HUDEP-2 (cell line): ENCODE data around the gene BZW2.

ENCODE experiments used
- DNase-seq, 76 experiments: peaks; one replicate each; lab custom pipeline; 2025; ENCODE audit not compliant: unreplicated experiment in 76 of 76; lab: John Stamatoyannopoulos, UW

BZW2 gene

DNA sequence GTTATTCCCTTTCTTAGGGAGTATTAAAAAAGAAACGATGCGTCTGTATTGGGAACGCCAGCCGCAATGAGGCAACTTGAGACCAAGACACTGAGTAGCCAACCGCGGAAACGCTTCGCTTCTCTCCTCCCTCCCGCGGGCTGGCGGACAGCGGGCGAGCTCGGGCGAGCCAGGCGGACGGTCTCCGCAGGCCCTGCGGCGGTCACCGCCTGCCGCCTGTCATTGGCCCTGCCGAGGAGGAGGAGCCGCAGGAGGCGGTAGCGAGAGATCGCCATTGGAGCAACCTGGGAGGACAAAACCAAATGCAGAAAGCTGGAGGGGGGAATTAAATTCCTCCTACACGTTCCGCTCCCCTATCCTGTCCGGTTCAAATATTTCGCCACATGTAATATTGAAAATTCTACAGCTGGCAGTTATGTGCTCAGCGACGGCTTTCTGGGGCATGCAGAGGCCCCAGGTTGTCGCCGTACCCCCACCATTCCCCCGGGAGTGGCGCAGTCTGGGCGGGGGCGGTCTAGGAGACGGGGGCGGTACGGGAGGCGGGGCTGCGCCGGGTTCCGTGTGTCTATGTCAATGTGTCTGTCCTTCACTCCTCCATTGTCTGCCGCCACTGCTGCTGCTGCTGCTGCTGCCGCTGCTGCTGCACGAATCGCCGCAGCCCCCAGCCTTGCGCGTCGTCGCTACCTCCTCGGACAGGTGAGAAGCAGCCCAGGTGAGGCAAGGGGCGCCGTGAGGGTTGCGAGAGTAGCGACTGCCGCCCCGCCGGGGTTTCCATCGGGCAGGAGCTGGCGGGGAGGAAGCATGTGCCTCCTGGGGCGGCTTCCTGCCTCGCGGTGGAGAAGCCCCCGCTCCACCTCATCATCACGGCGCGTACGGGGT is at the start of gene BZW2, which contains the start of gene ANKMY2:
Gene BZW2 (plus strand): TSS at position 589 of the 879 bp plus-strand sequence. CDS start 19,263 bp downstream, outside the sequence.
Gene ANKMY2 (minus strand): TSS at position 162 of the 879 bp plus-strand sequence. CDS start 181 bp downstream, outside the sequence.
- peak; percentile 23 to 97 (median 91) for DNase-seq

DNA sequence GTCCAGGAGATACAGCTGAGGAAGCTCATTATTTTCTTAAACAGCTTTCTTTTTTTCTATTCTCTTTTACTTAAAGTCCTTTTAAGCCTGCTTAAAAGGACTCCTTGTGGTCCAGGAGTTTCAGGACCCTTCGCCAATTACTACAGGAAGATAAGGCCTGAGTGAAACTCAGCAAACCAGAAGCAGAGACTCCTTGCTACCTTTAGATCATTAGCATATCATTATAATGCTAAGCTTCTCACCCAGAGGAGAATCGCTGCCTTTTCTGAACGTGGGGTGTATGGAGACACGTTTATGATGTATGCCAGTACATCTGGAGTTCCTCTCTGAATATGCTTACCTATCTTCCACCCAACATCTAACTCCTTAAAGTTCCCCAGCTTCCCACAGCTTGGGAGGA is 48.0 kb upstream of the BZW2 start:
- no peak for DNase-seq

GRCh38 chr7:16599860-16600259 is 46.1 kb upstream of the BZW2 start:
- DNase-seq = no peak

GRCh38 chr7:16603633-16604032 is 42.3 kb upstream of the BZW2 start:
- no peak for DNase-seq

GRCh38 chr7:16604054-16604453 is 41.9 kb upstream of the BZW2 start:
- peak in 5 of 76 experiments; percentile 3 to 15 (median 9) for DNase-seq

- DNase-seq = no peak
Measured at GRCh38 chr7:16606704-16607103, 39.3 kb upstream of the BZW2 start.

GRCh38 chr7:16609842-16610450 is 36.0 kb upstream of the BZW2 start:
- DNase-seq = peak in 4 of 76 experiments; percentile 5 to 12 (median 8)

- DNase-seq = no peak
Measured at GRCh38 chr7:16611711-16612110, 34.3 kb upstream of the BZW2 start.

DNA sequence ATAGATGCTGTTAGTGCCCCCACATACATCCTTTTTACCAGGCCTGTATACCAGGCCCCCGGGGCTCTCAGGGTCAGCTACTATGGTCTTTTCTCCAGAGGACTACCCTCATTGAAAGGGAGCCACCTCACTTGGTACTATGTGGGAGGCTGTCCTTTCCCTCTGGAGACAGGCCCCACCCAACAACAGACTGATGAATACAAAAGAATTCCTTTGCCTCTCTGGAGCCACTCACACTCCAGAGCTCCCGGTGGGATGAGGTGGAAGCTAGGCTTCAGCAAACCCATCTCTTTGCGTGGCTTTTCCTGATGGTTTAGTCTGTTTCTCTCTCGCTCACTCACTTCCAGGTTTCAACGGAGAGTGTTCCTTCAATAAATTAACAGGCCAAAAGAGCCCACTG is 30.8 kb upstream of the BZW2 start:
- no peak for DNase-seq

- DNase-seq = no peak
Measured at GRCh38 chr7:16616122-16616521, 29.9 kb upstream of the BZW2 start.

- DNase-seq = no peak
Measured at GRCh38 chr7:16616542-16616941, 29.4 kb upstream of the BZW2 start.

GRCh38 chr7:16619979-16620408 is 26.0 kb upstream of the BZW2 start:
- no peak for DNase-seq

DNA sequence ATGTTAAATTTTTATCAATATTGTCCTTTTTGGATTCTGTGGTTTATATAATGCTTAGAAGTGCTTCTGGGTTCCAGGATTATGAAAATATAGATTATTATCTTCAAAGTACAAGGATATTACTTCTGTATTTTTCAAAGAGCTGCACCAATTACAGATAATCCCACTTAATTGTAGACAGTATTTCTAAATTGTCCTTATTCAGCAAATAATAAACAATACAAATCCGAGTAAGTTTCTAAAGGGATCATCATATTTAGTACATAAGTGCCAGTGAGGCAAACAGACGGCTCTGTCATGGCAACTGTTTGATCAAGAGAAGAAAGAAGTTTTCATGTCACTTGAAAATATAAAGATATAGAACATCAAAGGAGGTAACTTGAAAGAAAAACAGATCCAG is 19.6 kb upstream of the BZW2 start:
- DNase-seq = no peak

- DNase-seq = no peak
Measured at GRCh38 chr7:16627236-16627635, 18.7 kb upstream of the BZW2 start.

GRCh38 chr7:16630654-16631053 is 15.3 kb upstream of the BZW2 start:
- no peak for DNase-seq

DNA sequence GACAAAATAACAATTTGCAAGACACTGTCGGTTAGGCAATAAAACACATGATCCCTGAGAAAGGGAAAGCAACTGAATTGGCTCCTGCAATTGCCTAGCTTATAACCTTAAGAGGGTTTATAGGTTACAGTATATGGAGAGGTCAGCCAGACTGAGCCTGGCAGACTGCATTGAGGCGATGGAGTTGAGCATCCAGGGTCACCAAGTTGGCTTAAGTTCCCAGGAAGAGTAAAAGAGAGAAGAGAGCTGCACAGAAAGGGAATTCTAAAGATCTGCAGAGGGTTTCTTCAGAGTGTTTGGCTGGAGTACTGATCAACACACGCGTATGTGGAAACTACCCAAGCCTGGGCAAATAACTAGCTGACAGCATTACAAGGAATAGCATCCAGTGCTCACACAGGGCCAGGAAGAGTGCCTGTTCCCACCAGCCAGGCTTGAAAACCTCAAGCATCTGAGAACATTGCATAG is 11.7 kb upstream of the BZW2 start:
- no peak for DNase-seq

GRCh38 chr7:16636555-16637101 is 9.4 kb upstream of the BZW2 start:
- no peak for DNase-seq

GRCh38 chr7:16637379-16637778 is 8.6 kb upstream of the BZW2 start:
- no peak for DNase-seq

DNA sequence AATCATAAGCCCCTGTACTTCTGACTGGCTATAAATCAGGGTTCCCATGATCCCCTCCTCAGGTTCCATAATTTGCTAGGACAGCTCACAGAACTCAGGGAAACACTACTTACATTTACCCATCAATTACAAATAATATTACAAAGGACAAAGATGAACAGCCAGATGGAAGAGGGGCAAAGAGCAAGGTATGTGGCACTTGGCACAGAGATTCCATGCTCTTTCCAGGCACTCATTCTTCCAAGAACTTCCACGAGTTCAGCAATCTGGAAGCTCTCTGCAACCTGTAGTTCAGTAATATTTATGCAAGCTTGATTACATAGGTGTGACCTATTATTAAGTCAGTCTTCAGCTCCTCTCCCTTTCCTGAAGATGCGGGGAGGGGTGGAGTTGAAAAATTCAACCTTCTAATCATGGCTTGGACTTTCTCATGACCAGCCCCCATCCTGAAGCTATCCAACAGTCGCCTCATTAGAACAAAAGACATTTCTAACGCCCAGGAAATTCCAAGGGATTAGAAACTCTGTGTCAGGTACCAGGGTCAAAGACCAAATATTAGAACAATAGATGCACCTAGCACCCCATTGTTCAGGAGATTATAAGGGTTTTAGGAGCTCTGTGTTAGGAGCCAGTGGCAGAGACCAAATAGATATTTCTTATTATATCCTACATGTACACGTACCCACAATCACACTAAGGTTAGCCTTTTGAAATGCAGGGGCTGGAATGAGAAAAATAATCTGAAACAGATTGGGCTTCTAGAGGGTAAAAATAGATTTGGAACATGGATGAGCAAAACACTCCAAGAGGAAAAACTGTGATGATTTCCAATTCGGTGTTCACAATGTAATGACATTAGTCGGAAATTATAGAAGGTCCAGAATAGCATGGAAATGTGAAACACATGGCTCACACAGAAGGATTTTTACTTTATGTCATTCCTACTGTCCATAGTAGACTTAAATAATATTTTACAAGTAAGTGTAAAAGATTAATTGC is 7.4 kb upstream of the BZW2 start:
- no peak for DNase-seq

GRCh38 chr7:16644157-16644556 is 1.8 kb upstream of the BZW2 start:
- no peak for DNase-seq
